K562 (cell line): Measurements from ENCODE around the gene DNAJB2. TPM values are rescaled to one million over a fixed set of nuclear protein-coding genes. Genes with fewer than 3 reads are reported as not detected.
A peak's percentile ranks its signal among the peaks of the same experiment; 100 is the strongest.

Source experiments
- ARHGAP35 ChIP-seq: fragments of 450-650 bp; IDR thresholded peaks from 2 replicates; pipeline ENCODE4 v1.6.1; 2018; ENCODE audit not compliant: partially characterized antibody
- E2F5 ChIP-seq: sonication (generic); formaldehyde crosslinking; IDR thresholded peaks from 2 replicates; pipeline ENCODE4 v1.8.0; 2022; ENCODE audit warnings: mild to moderate bottlenecking, missing genetic modification reagents
- KAT2B ChIP-seq: IDR thresholded peaks from one replicate; pipeline ENCODE4 v1.6.1; 2012; ENCODE audit warnings: low read depth, mild to moderate bottlenecking, control low read depth, inconsistent platforms, low read length, moderate library complexity
- NR2F6 ChIP-seq: fragments of 450-650 bp; formaldehyde crosslinking; IDR thresholded peaks from 2 replicates; pipeline ENCODE4 v1.4.0; 2020; ENCODE audit warnings: mild to moderate bottlenecking
- PBX2 ChIP-seq, 2 experiments: IDR thresholded peaks in 1 of 2; conservative IDR thresholded peaks in 1 of 2; 2 replicates each; pipeline ENCODE4 v1.6.1; 2016; ENCODE audit warnings: low read depth in 2 of 2, mild to moderate bottlenecking in 1 of 2, missing compliant biosample characterization in 1 of 2, missing genetic modification characterization in 1 of 2, moderate library complexity in 1 of 2
- PRDM10 ChIP-seq: fragments of 450-650 bp; IDR thresholded peaks from 2 replicates; pipeline ENCODE4 v1.6.1; 2018; ENCODE audit not compliant: partially characterized antibody
- TAF15 ChIP-seq: fragments of 200-400 bp; formaldehyde crosslinking; IDR thresholded peaks from 2 replicates; pipeline ENCODE4 v1.6.1; 2017; ENCODE audit warnings: mild to moderate bottlenecking, low read depth, low read length, moderate library complexity
- TAF7 ChIP-seq: fragments of 450-650 bp; IDR thresholded peaks from 2 replicates; pipeline ENCODE4 v1.6.1; 2016; ENCODE audit warnings: missing genetic modification characterization, missing compliant biosample characterization
- TAF9B ChIP-seq: fragments of 450-650 bp; IDR thresholded peaks from 2 replicates; pipeline ENCODE4 v1.6.1; 2018; ENCODE audit warnings: mild to moderate bottlenecking; ENCODE audit not compliant: partially characterized antibody
- THAP12 ChIP-seq: fragments of 250-450 bp; sonication (Bioruptor Pico); IDR thresholded peaks from 2 replicates; pipeline ENCODE4 v1.9.0; 2021; ENCODE audit warnings: mild to moderate bottlenecking, inconsistent platforms
- ZBTB33 ChIP-seq: sonication (generic); formaldehyde crosslinking; IDR thresholded peaks from 2 replicates; pipeline ENCODE4 v1.8.1; 2023; ENCODE audit warnings: mild to moderate bottlenecking, missing genetic modification reagents
- ZHX1 ChIP-seq: fragments of 150-350 bp; conservative IDR thresholded peaks from 2 replicates; pipeline ENCODE4 v1.6.1; 2014; ENCODE audit warnings: low read length
- polyA plus RNA-seq, 8 experiments: library from polyadenylated mRNA; depleted of rRNA in 4 of 8; stranded (reverse) in 5 of 8; unstranded in 3 of 8; fragments of >200 nt; fragmentation: Nextera tagmentation in 2 of 8; fragmentation: Illumina TruSeq in 1 of 8; extraction: Ambion mirVana in 2 of 8; extraction: Trizol in 1 of 8; gene quantifications; 2 replicates each; pipeline versions ENCODE4 v1.2.1 to v1.2.3, GENCODE V29; 2011 to 2014; ENCODE audit warnings: inconsistent platforms in 1 of 8, missing spikeins in 1 of 8
- total RNA-seq, 7 experiments: library from RNA; depleted of rRNA in 6 of 7; stranded (reverse); fragments of >200 nt in 6 of 7; fragmentation: Illumina TruSeq in 2 of 7; extraction: Trizol in 2 of 7; gene quantifications; 2 replicates each; pipeline versions ENCODE4 v1.2.1 to v1.2.3, GENCODE V29; 2011 to 2021; ENCODE audit warnings: low replicate concordance in 1 of 7

Gene DNAJB2
- total and polyA plus RNA-seq, 9 of the 15 experiments (the other 6 are each of a cell fraction or from before 2014, with no cell fraction given), result 0.08 to 3.0 (median 2.2) TPM; not detected in 1

GRCh38 chr2:219278655-219279150 lies 463 bp upstream of the DNAJB2 start (continued):
- TF ChIP-seq PBX2 (CRISPR knock-in tag; IDR thresholded peaks at IDR 0.05; ENCODE audit: low read depth), result no peak
- peak; percentile 77 for TF ChIP-seq PBX2 (tag; conservative IDR thresholded peaks at IDR 0.05; ENCODE audit: low read depth)
- peak; percentile 48 for TF ChIP-seq PRDM10
- TF ChIP-seq THAP12 (CRISPR knock-in tag), result no peak
- no peak for TF ChIP-seq TAF9B
- no peak for TF ChIP-seq TAF7 (tag)
- TF ChIP-seq E2F5, result no peak
- no peak for TF ChIP-seq KAT2B
- TF ChIP-seq TAF15, result no peak
- TF ChIP-seq ARHGAP35, result no peak
- TF ChIP-seq ZBTB33 (CRISPR knock-in tag), result no peak
- no peak for TF ChIP-seq NR2F6 (CRISPR knock-in tag)
- no peak for TF ChIP-seq ZHX1
